UCSD-AML1 (cell line): Measurements from ENCODE around the gene SULT1C3.

Source experiments
- DNase-seq: peaks from one replicate; lab custom pipeline; 2025; ENCODE audit not compliant: unreplicated experiment; lab: John Stamatoyannopoulos, UW

SULT1C3 gene

DNA sequence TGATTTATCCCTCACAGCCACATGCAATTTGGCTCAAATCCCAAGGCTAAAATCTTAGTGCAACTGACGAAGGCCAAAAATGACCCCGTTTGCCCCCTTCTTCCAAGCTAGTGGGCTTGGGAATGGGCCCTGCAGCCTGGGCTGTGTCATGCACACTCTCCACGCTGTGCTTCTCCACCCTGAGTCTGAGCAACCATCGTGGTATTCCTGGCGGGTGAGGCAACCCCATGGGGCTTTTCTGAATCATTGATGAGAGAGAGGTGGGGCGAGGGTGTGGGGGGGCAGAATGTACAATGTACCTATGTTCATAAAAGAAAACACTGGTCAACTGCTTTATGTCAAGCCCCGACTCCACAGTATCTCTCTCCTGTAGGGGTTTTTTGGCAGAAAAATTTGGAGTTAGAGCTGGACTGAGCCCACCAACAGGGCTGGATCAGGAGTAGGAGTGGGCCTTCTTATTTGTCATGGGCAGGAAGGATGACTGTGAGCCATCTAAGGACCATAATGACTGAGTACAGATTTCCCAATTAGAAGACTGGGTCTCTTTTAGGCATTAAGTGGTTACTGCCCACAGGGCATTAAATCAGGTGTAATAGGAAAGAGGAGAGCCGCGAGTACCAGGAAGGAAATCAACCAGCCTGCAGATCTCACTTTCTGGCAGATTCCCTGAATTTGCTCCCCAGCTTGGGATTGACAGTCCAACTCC lies 57.8 kb downstream of the SULT1C3 start:
- DNase-seq, result no peak

GRCh38 chr2:108301558-108301957 lies 61.8 kb downstream of the SULT1C3 start:
- no peak for DNase-seq

- no peak for DNase-seq
These were observed 65.2 kb downstream of the SULT1C3 start for GRCh38 chr2:108304975-108305374.

DNA sequence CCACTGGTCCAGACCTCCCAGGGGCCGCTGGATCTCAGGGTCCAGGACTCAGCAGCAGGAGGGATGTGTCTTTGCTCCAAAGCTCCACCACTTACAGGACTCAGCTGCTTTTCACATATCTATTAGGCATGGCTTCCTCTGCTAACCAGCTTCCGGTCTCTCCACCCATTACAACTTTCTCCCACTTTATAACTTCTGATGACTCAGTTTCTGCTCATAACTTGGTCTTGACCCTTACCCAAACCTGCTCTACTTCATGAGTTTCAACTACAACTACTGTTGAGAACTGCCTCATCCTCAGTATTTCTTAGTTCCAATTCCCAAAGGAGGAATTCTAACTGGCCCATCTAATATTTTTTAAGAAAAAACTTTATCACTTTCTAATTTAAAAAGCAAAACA lies 66.1 kb downstream of the SULT1C3 start:
- no peak for DNase-seq

GRCh38 chr2:108309903-108310302 lies 70.1 kb downstream of the SULT1C3 start:
- no peak for DNase-seq
